ENCODE results near the gene SNHG17. TPM values are rescaled to one million over a fixed set of nuclear protein-coding genes. Genes with fewer than 3 reads are reported as not detected.
A peak's percentile ranks its signal among the peaks of the same experiment; 100 is the strongest.

SNHG17 gene
- total RNA-seq, 1 donor from 2014 or later = 75.2 TPM

DNA sequence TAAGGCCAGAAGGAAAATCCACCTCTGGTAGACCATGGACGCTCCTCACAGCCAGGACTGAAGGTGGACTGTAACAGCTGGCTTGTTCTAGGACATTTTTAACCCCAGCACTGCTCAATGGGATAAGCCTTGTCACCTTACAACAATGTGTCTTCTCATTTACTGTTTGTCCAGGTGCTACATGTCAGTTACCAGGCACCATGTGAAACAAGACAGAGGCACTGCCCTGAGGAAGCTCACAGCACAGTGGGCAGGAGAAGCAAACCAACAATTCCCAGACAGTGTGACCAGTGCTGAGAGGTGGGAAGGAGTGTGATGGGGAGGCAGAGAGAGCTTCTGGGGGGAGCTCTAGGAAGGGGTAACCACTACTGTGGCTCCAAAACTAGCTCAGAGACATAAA, 10.7 kb downstream of the SNHG17 start:
- Mint-ChIP-seq H3K4me3 (no peak overlapping the region), H3K36me3 (ENCODE audit: low read depth) (peaks cover 98% of the 10 kb centered on the region), H3K27me3 (no peaks in the 10 kb centered on the region), H3K27ac (no peak overlapping the region), H3K4me1 (peaks cover 9% of the 10 kb centered on the region), H3K9me3 (no peaks in the 10 kb centered on the region)
- intact Hi-C loops (cut with micrococcal nuclease) = no loop called here
- ChIA-PET POLR2A (interaction anchor here (1.3 kb wide), 1 partner anchor 11 kb away, joined by 4 read pairs; the partner anchor contains the start of gene SNHG17), CTCF (interaction anchor here (1.2 to 1.5 kb wide), 2 partner anchors 11 to 22 kb away, joined by 3 to 5 read pairs; partner anchors contain the start of gene SNHG17)
- DNase-seq (no peak), ATAC-seq (ENCODE audit: low read depth) (no peak)
- TF ChIP-seq, protein P1, sequence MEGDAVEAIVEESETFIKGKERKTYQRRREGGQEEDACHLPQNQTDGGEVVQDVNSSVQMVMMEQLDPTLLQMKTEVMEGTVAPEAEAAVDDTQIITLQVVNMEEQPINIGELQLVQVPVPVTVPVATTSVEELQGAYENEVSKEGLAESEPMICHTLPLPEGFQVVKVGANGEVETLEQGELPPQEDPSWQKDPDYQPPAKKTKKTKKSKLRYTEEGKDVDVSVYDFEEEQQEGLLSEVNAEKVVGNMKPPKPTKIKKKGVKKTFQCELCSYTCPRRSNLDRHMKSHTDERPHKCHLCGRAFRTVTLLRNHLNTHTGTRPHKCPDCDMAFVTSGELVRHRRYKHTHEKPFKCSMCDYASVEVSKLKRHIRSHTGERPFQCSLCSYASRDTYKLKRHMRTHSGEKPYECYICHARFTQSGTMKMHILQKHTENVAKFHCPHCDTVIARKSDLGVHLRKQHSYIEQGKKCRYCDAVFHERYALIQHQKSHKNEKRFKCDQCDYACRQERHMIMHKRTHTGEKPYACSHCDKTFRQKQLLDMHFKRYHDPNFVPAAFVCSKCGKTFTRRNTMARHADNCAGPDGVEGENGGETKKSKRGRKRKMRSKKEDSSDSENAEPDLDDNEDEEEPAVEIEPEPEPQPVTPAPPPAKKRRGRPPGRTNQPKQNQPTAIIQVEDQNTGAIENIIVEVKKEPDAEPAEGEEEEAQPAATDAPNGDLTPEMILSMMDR (IDR thresholded peaks at IDR 0.05) = no peak

DNA sequence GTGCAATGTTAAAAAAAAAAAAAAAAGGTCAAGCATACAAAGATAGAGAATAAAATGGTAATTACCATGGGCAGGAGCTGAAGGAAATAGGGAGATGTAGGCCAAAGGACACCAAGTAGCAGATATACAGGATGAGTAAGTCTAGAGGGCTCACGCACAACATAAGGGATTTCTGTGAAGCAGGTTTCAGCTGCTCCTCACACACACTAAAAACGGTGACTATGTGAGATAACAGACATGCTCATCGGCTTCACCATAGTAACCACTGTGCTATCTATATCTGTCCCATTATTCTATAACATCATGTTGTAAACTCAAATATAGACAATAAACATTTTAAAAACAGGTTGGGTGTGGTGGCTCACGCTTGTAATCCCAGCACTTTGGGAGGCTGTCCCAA, 11.6 kb downstream of the SNHG17 start:
- no peaks in the 10 kb centered on the region for H3K9me3 Mint-ChIP-seq
- intact Hi-C loops (cut with micrococcal nuclease) = no loop called here
- ChIA-PET CTCF (interaction anchor here (1.2 to 1.5 kb wide), 2 partner anchors 12 to 23 kb away, joined by 3 to 5 read pairs; partner anchors contain the start of gene SNHG17), POLR2A (interaction anchor here (0.6 to 1.3 kb wide), 2 partner anchors 12 to 55 kb away, joined by 3 to 4 read pairs; partner anchors contain the start of gene SNHG17)
- no peak for DNase-seq
- peaks cover 9% of the 10 kb centered on the region for H3K4me1 Mint-ChIP-seq
- peaks cover 98% of the 10 kb centered on the region for H3K36me3 Mint-ChIP-seq (ENCODE audit: low read depth)
- TF ChIP-seq, protein P1 (IDR thresholded peaks at IDR 0.05) = no peak
- H3K27ac Mint-ChIP-seq = peak overlapping the region; percentile 31
- no peak overlapping the region for H3K4me3 Mint-ChIP-seq
- H3K27me3 Mint-ChIP-seq = no peaks in the 10 kb centered on the region
- ATAC-seq (ENCODE audit: low read depth) = no peak

DNA sequence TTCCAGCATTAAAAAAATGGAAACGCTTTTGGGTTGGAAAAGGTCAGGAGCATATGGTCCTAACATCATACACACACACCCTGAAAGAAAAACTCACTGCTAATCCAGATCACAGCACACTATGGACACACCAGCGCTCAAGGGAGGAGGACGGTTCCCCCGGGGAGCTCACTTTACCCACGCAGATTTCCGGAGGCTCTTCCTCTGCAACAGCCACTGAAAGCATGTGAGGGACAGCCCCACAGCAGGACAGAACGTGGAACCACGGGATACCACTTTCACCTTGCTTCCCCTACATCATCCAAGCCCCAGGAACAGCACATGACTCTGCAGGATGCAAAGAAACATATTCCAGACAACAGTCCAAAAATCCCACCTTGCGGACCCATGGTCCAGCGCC, 13.2 kb downstream of the SNHG17 start:
- H3K36me3 Mint-ChIP-seq (ENCODE audit: low read depth) = peaks cover 91% of the 10 kb centered on the region
- DNase-seq (no peak), ATAC-seq (ENCODE audit: low read depth) (no peak)
- H3K4me1 Mint-ChIP-seq = peaks cover 9% of the 10 kb centered on the region
- no peaks in the 10 kb centered on the region for H3K9me3 Mint-ChIP-seq
- no peak overlapping the region for H3K4me3 Mint-ChIP-seq
- CTCF ChIA-PET = no interaction called here
- intact Hi-C loops (cut with micrococcal nuclease) = no loop called here
- POLR2A ChIA-PET = interaction anchor here (2.5 kb wide), 1 partner anchor 14 kb away, joined by 7 read pairs; the partner anchor contains the start of gene SNHG17
- peak overlapping the region; percentile 13 for H3K27ac Mint-ChIP-seq
- TF ChIP-seq, protein P1 (IDR thresholded peaks at IDR 0.05) = no peak
- no peaks in the 10 kb centered on the region for H3K27me3 Mint-ChIP-seq

DNA sequence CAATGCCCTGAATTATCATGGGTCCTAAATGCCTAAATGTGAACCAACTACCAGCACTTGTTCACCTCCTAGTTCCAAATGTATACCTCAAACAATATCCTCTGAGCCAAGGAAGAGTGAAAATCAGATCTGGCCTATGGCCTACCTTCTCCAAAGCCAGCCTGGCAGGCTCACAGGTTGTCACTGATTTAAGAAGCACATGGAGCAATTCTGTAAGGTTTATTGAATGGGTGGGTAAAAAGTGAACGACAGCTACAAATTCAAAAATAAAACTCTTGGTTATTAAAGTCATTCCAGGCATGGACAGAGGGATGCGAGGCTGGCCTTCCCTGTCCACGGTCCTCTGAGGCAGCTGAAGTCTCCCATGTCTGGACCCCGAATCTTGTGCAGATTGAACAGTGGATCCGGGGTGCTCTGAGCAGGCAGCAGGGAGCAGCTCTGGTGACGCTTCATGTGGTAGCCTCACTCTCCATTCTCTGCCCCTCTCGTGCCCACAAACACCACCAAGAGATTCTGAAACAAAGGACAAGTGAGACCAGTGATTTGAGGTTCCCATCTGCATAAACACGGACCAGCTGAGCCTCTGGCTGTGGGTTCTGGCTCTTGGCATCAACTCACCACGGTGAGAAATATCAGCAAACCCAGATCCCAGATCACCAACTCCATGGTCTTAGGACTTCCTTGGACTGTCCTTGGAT, 14.6 kb downstream of the SNHG17 start:
- H3K36me3 Mint-ChIP-seq (ENCODE audit: low read depth) = peaks cover 90% of the 10 kb centered on the region
- intact Hi-C loops (cut with micrococcal nuclease) = no loop called here
- peaks cover 9% of the 10 kb centered on the region for H3K4me1 Mint-ChIP-seq
- no peak for ATAC-seq (ENCODE audit: low read depth)
- DNase-seq = no peak
- H3K9me3 Mint-ChIP-seq = peaks cover 4% of the 10 kb centered on the region
- CTCF ChIA-PET = interaction anchor here (1.1 kb wide), 1 partner anchor 14 kb away, joined by 3 read pairs; the partner anchor contains the start of gene SNHG17
- H3K4me3 Mint-ChIP-seq = no peak overlapping the region
- no peaks in the 10 kb centered on the region for H3K27me3 Mint-ChIP-seq
- no peak overlapping the region for H3K27ac Mint-ChIP-seq
- TF ChIP-seq, protein P1 (IDR thresholded peaks at IDR 0.05) = no peak
- POLR2A ChIA-PET = interaction anchor here (2.5 kb wide), 1 partner anchor 15 kb away, joined by 7 read pairs; the partner anchor contains the start of gene SNHG17

DNA sequence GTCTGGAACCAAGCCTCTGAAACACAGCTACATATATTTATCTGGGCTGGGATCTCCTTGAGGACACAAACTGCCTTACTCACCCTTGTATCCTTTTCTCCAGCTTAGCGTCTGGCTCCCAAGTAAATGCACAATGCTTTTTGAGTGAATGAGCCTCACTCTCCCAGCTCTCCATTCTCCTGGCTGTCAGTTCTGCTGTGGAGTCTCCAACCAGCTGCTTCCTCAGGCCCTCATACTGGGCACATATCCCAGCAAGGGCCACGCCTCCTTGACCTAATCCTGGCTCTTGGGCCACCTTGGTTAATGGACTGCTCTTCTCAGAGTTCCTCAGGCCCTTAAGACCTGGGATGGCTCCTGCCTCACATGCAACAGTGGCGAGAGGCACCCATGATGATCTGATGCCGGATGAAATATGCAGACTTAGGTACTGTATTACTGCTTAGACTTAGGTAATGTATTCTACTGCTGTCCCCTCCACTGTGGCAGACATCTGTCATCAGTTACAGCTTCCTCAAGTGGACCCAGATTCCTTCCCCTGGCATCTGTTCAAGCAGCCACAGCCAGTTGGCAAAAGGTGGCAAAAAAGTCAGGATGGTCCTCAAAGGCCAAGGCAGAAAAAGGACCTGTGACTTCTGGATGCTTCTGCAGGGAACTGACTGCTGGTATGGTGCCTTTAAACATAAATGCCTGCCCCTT, 16.5 kb downstream of the SNHG17 start:
- Mint-ChIP-seq H3K27me3 (no peaks in the 10 kb centered on the region), H3K4me1 (peaks cover 3% of the 10 kb centered on the region), H3K4me3 (no peak overlapping the region), H3K36me3 (ENCODE audit: low read depth) (peaks cover 90% of the 10 kb centered on the region), H3K27ac (no peak overlapping the region), H3K9me3 (peaks cover 4% of the 10 kb centered on the region)
- CTCF ChIA-PET = interaction anchor here (1.5 kb wide), 1 partner anchor 10 kb away, joined by 3 read pairs; no protein-coding TSS in a partner anchor
- DNase-seq (no peak), ATAC-seq (ENCODE audit: low read depth) (no peak)
- intact Hi-C loops (cut with micrococcal nuclease) = no loop called here
- POLR2A ChIA-PET = no interaction called here
- TF ChIP-seq, protein P1 (IDR thresholded peaks at IDR 0.05) = no peak
